ENCODE data around the gene TRABD2B. TPM values are rescaled to one million over a fixed set of nuclear protein-coding genes. Genes with fewer than 3 reads are reported as not detected.

TRABD2B gene
- total and polyA plus RNA-seq, 2 donors (not counting 1 experiment from before 2014, with no cell fraction given), result under 0.01 TPM; not detected in 1

DNA sequence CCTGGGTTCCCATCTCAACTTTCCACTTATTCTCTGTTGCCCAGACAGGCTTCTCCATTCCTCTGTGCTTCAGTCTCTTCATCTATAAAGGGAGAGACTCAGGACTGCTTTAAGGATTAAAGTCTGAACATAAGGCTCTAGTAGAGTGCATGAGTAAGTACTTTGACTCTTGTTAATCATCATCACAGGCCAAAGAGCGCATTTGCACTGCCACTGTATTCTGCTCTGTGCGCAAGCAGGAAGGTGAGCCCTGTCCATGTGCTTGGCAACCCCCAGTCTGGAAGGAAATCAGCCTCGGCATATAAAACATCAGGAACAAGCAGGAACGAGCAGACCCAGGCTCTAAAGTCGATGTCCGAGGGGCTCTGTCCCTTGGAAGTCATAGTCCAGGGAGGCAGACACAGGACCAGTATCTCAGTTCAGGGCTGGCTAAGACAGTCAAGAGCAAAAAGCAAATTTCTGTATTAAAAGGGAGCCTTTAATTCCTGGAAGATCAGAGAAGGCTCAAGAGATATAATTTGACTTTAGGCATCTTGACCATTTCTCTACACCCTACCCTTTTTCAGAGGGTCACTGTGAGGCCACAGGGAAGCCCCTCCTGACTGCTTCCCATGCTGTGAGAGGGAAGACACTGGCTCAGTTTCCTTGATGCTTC, 131.2 kb downstream of the TRABD2B start:
- H3K4me3 ChIP-seq (replicated peaks in 1 of 4; ENCODE audit: control extremely low read depth in 1 of 4, insufficient read depth in 1 of 4, low read depth in 3 of 4, low read length in 4 of 4), result no peak overlapping the region
- H3K27ac ChIP-seq (ENCODE audit: insufficient read depth, low read length), result no peak overlapping the region
- H3K4me1 ChIP-seq (ENCODE audit: control insufficient read depth, extremely low read depth, insufficient read depth, low read length), result no peaks in the 10 kb centered on the region
- TF ChIP-seq EZH2 (IDR thresholded peaks at IDR 0.05; ENCODE audit: low read length, missing control alignments) (no peak), CTCF (conservative IDR thresholded peaks at IDR 0.05 in 1 of 2, IDR thresholded peaks at IDR 0.05 in 1 of 2; ENCODE audit: low read depth in 1 of 2, low read length in 2 of 2) (no peak)
- no peak for DNase-seq (ENCODE audit: low read depth in 2 of 2)
- H3K27me3 ChIP-seq (ENCODE audit: control insufficient read depth, insufficient read depth, low read length), result no peaks in the 10 kb centered on the region
- H3K4me2 ChIP-seq (ENCODE audit: extremely low read depth, insufficient read depth, low read length), result no peak overlapping the region
- no peaks in the 10 kb centered on the region for H3K36me3 ChIP-seq (ENCODE audit: control insufficient read depth, insufficient read depth, low read length)
- no peak overlapping the region for H2AFZ ChIP-seq (ENCODE audit: low read length)
- H3K9me3 ChIP-seq (ENCODE audit: control insufficient read depth, insufficient read depth, low read depth, low read length), result no peaks in the 10 kb centered on the region
- H3K9ac ChIP-seq (ENCODE audit: insufficient read depth, low read length), result no peak overlapping the region
- no peaks in the 10 kb centered on the region for H3K79me2 ChIP-seq (ENCODE audit: control insufficient read depth, insufficient read depth, low read length)
- no peaks in the 10 kb centered on the region for H4K20me1 ChIP-seq (ENCODE audit: control insufficient read depth, extremely low read depth, insufficient read depth, low read length)

GRCh38 chr1:47859092-47859743, 138.0 kb downstream of the TRABD2B start:
- Histone ChIP-seq H3K27me3 (ENCODE audit: control insufficient read depth, insufficient read depth, low read length) (no peaks in the 10 kb centered on the region), H3K4me3 (replicated peaks in 1 of 4; ENCODE audit: control extremely low read depth in 1 of 4, insufficient read depth in 1 of 4, low read depth in 3 of 4, low read length in 4 of 4) (no peak overlapping the region), H2AFZ (ENCODE audit: low read length) (no peak overlapping the region), H3K36me3 (ENCODE audit: control insufficient read depth, insufficient read depth, low read length) (no peaks in the 10 kb centered on the region), H3K4me1 (ENCODE audit: control insufficient read depth, extremely low read depth, insufficient read depth, low read length) (no peaks in the 10 kb centered on the region), H3K9me3 (ENCODE audit: control insufficient read depth, insufficient read depth, low read depth, low read length) (no peaks in the 10 kb centered on the region), H3K79me2 (ENCODE audit: control insufficient read depth, insufficient read depth, low read length) (no peaks in the 10 kb centered on the region), H3K4me2 (ENCODE audit: extremely low read depth, insufficient read depth, low read length) (no peak overlapping the region), H3K27ac (ENCODE audit: insufficient read depth, low read length) (no peak overlapping the region), H4K20me1 (ENCODE audit: control insufficient read depth, extremely low read depth, insufficient read depth, low read length) (no peaks in the 10 kb centered on the region), H3K9ac (ENCODE audit: insufficient read depth, low read length) (no peak overlapping the region)
- DNase-seq (ENCODE audit: low read depth in 2 of 2), result no peak
- TF ChIP-seq EZH2 (IDR thresholded peaks at IDR 0.05; ENCODE audit: low read length, missing control alignments) (no peak), CTCF (conservative IDR thresholded peaks at IDR 0.05 in 1 of 2, IDR thresholded peaks at IDR 0.05 in 1 of 2; ENCODE audit: low read depth in 1 of 2, low read length in 2 of 2) (no peak)

GRCh38 chr1:47856996-47857395, 140.2 kb downstream of the TRABD2B start:
- Histone ChIP-seq H3K79me2 (ENCODE audit: control insufficient read depth, insufficient read depth, low read length) (no peaks in the 10 kb centered on the region), H3K9ac (ENCODE audit: insufficient read depth, low read length) (no peak overlapping the region), H3K27ac (ENCODE audit: insufficient read depth, low read length) (no peak overlapping the region), H2AFZ (ENCODE audit: low read length) (no peak overlapping the region), H3K4me3 (replicated peaks in 1 of 4; ENCODE audit: control extremely low read depth in 1 of 4, insufficient read depth in 1 of 4, low read depth in 3 of 4, low read length in 4 of 4) (no peak overlapping the region), H3K9me3 (ENCODE audit: control insufficient read depth, insufficient read depth, low read depth, low read length) (no peaks in the 10 kb centered on the region), H3K4me1 (ENCODE audit: control insufficient read depth, extremely low read depth, insufficient read depth, low read length) (no peaks in the 10 kb centered on the region), H3K36me3 (ENCODE audit: control insufficient read depth, insufficient read depth, low read length) (no peaks in the 10 kb centered on the region), H4K20me1 (ENCODE audit: control insufficient read depth, extremely low read depth, insufficient read depth, low read length) (no peaks in the 10 kb centered on the region), H3K4me2 (ENCODE audit: extremely low read depth, insufficient read depth, low read length) (no peak overlapping the region), H3K27me3 (ENCODE audit: control insufficient read depth, insufficient read depth, low read length) (no peaks in the 10 kb centered on the region)
- TF ChIP-seq CTCF (conservative IDR thresholded peaks at IDR 0.05 in 1 of 2, IDR thresholded peaks at IDR 0.05 in 1 of 2; ENCODE audit: low read depth in 1 of 2, low read length in 2 of 2) (no peak), EZH2 (IDR thresholded peaks at IDR 0.05; ENCODE audit: low read length, missing control alignments) (no peak)
- DNase-seq (ENCODE audit: low read depth in 2 of 2), result no peak
